Measurements from ENCODE around the gene FBLN1. TPM values are rescaled to one million over a fixed set of nuclear protein-coding genes. Genes with fewer than 3 reads are reported as not detected.
A peak's percentile ranks its signal among the peaks of the same experiment; 100 is the strongest.
"Not testable (repeated sequence)": the region's sequence is repeated elsewhere in the genome, so short reads cannot be mapped to it uniquely, and the experiment has no call there.

The FBLN1 gene
- total RNA-seq, 1 donor from 2014 or later, result 18.2 TPM

DNA sequence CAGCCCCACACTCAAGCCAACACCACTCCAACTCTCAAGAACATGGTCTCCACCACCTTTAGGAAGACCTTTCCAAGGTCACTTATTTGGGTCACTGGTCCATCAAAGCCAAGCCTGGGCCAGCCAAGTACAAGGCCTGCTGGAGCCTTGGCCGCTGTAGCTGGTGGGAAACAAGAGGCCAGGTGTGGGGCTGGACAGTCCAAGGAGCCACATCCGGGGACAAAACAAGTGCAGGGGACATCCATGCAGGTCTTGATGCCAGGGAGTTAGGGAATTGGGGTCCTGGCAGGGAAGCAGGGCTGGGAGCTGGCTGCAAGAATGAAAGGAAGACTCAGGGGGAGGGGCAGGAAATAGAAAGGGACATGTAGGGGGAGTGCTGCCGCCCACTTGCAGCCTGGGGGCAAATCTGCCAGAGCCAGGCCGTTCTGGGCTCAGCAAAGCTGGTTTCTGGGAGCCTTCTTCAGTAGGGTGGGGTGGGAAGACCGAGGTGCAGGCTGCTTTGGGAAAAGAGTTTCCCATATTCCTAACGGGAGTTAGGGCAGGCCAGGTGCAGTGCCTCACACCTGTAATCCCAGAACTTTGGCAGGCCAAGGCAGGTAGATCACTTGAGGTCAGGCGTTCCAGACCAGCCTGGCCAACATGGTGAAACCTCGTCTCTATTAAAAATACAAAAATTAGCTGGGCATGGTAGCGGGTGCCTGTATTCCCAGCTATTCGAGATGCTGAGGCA, 99.5 kb downstream of the FBLN1 start:
- no peak for FAIRE-seq
- Histone ChIP-seq H3K4me3 (ENCODE audit: low read depth, low read length) (no peak overlapping the region), H3K36me3 (ENCODE audit: control insufficient read depth, insufficient read depth, low read length) (no peaks in the 10 kb centered on the region), H3K27me3 (ENCODE audit: control insufficient read depth, insufficient read depth, low read length) (no peaks in the 10 kb centered on the region)
- no peak for DNase-seq (ENCODE audit: low read depth)
- TF ChIP-seq, protein P1, sequence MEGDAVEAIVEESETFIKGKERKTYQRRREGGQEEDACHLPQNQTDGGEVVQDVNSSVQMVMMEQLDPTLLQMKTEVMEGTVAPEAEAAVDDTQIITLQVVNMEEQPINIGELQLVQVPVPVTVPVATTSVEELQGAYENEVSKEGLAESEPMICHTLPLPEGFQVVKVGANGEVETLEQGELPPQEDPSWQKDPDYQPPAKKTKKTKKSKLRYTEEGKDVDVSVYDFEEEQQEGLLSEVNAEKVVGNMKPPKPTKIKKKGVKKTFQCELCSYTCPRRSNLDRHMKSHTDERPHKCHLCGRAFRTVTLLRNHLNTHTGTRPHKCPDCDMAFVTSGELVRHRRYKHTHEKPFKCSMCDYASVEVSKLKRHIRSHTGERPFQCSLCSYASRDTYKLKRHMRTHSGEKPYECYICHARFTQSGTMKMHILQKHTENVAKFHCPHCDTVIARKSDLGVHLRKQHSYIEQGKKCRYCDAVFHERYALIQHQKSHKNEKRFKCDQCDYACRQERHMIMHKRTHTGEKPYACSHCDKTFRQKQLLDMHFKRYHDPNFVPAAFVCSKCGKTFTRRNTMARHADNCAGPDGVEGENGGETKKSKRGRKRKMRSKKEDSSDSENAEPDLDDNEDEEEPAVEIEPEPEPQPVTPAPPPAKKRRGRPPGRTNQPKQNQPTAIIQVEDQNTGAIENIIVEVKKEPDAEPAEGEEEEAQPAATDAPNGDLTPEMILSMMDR (IDR thresholded peaks at IDR 0.05; ENCODE audit: insufficient read depth, low read length, severe bottlenecking), result no peak

DNA sequence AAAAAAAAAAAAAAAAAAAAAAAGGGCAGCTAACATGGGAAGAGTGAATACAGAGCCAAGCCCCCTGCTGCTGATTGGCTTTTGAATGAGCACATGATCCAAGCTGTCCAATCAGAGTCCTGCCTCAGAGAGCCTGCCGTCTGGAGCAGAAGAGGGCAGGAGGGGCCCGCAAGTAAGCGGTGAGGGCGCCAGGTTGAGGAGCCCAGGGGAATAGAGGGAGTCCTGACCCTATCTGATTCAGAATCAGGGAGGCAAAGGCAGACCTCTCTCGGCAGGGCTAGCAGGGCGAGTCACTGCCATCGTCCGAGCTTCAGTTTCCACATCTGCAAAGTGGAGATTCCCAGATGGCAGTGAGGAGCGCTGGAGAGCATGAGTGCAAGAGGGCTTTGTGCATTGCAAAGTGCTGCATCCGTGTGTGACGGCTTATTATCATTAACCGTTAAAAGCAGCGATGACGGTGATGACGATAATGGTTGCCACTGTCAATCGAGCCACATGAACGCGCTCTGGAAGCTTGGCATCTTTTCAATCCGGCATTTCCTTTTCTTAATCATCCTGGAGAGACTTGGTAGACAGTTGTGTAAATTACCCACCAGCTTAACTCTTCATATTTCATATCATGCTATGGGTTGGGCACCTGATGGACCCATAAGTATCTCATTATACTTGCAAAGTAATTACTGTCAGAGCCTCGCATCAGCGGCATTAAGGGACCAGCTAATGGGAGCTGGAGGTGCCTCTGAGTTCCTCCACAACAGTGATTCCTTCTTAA, 100.3 kb downstream of the FBLN1 start:
- TF ChIP-seq, protein P1 (IDR thresholded peaks at IDR 0.05; ENCODE audit: insufficient read depth, low read length, severe bottlenecking), result no peak
- H3K27me3 ChIP-seq (ENCODE audit: control insufficient read depth, insufficient read depth, low read length), result no peaks in the 10 kb centered on the region
- DNase-seq (ENCODE audit: low read depth), result no peak
- no peak overlapping the region for H3K4me3 ChIP-seq (ENCODE audit: low read depth, low read length)
- peak; percentile 83 for FAIRE-seq
- no peaks in the 10 kb centered on the region for H3K36me3 ChIP-seq (ENCODE audit: control insufficient read depth, insufficient read depth, low read length)

DNA sequence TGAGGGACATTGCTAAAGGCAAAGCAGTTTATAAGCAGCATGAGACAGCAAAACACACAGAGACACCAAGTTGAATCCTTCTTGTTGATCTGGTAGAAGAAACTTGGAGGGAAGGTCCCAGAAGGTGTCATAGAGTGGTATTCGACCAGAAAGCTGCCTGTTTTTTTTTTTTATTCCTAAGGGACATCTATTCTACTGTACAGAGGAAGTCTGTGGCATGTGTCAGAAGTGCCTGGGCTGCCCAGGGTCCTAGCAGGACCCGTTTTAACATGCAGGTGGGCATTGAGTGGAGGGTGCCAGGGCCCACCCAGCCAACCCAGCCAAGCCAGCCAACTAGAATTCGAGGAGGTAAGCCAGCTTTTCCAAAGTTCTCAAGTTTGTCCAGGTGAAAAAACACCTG, 100.9 kb downstream of the FBLN1 start:
- TF ChIP-seq, protein P1 (IDR thresholded peaks at IDR 0.05; ENCODE audit: insufficient read depth, low read length, severe bottlenecking), result no peak
- no peak for FAIRE-seq

DNA sequence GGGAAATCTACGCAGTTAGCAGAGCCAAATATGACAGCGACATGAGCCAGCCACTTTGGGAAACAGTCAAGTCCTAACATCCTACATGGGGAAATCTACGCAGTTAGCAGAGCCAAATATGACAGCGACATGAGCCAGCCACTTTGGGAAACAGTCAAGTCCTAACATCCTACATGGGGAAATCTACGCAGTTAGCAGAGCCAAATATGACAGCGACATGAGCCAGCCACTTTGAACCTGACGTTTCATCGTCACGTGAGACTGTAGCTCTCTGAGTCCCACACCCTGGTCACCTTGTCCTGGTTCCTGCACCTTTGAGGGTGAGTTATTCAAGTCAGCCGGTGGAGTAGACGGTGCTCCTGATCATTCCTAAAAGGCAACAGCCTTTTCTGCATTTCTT, 105.4 kb downstream of the FBLN1 start:
- H3K27me3 ChIP-seq (ENCODE audit: control insufficient read depth, insufficient read depth, low read length); H3K4me3 ChIP-seq (ENCODE audit: low read depth, low read length); H3K36me3 ChIP-seq (ENCODE audit: control insufficient read depth, insufficient read depth, low read length): not testable (repeated sequence)
- peak; percentile 92 for FAIRE-seq
- peak; percentile 38 for DNase-seq (ENCODE audit: low read depth)

More for the DNA sequence above, 100.9 kb downstream of the FBLN1 start:
- no peak overlapping the region for H3K4me3 ChIP-seq (ENCODE audit: low read depth, low read length)
- DNase-seq (ENCODE audit: low read depth), result no peak
- H3K36me3 ChIP-seq (ENCODE audit: control insufficient read depth, insufficient read depth, low read length), result no peaks in the 10 kb centered on the region
- no peaks in the 10 kb centered on the region for H3K27me3 ChIP-seq (ENCODE audit: control insufficient read depth, insufficient read depth, low read length)

DNA sequence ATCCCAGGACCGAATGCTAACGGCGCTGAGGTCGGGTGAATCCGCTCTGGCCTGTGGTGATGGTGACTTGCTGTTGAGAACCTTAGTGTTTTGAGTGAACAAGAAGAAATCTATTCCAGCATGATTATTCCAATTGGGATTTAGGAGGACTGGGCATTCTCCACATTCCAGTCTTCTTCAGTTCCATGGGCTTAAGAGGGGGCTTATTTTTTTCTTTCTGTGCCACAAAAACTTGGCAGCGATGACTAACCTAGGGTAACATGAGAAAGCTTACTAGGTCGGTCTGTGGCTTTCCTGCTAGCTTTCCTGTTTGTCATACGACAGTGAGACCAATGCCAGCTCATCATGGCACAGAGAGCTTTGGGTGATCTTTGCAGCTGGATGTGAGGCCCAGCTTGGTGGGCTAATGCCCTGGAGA, 106.1 kb downstream of the FBLN1 start:
- Histone ChIP-seq H3K27me3 (ENCODE audit: control insufficient read depth, insufficient read depth, low read length) (no peaks in the 10 kb centered on the region), H3K36me3 (ENCODE audit: control insufficient read depth, insufficient read depth, low read length) (no peaks in the 10 kb centered on the region), H3K4me3 (ENCODE audit: low read depth, low read length) (no peak overlapping the region)
- DNase-seq (ENCODE audit: low read depth), result peak; percentile 89
- TF ChIP-seq, protein P1 (IDR thresholded peaks at IDR 0.05; ENCODE audit: insufficient read depth, low read length, severe bottlenecking), result no peak
- FAIRE-seq, result peak; percentile 81

DNA sequence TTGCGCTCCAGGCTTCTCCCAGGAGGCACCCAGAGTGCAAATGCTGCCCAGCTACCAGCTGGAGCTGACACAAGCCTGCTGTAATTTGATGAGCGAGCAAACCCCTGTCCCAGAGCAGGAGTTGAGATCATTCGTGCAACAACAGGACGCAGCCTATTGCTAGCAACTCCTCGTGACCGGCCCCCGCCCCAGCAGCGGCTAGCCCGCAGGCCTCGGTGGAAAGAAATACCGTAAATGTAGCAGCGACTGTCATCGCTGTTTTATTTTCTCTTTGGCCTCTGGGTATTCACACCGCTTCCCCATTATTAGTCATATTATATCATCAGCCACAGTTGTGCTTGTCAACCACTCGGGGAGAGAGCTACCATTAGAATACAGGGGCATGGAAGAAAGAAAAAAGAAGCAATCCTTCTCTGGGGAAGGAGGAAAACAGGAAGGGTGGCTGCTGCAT, 109.8 kb downstream of the FBLN1 start:
- no peak overlapping the region for H3K4me3 ChIP-seq (ENCODE audit: low read depth, low read length)
- FAIRE-seq, result peak; percentile 77
- DNase-seq (ENCODE audit: low read depth), result peak; percentile 32

More for the DNA sequence above, 109.8 kb downstream of the FBLN1 start:
- H3K27me3 ChIP-seq (ENCODE audit: control insufficient read depth, insufficient read depth, low read length), result no peaks in the 10 kb centered on the region
- H3K36me3 ChIP-seq (ENCODE audit: control insufficient read depth, insufficient read depth, low read length), result no peaks in the 10 kb centered on the region
- TF ChIP-seq, protein P1 (IDR thresholded peaks at IDR 0.05; ENCODE audit: insufficient read depth, low read length, severe bottlenecking), result no peak
